ENCODE data around the gene MYO15B.

DNA sequence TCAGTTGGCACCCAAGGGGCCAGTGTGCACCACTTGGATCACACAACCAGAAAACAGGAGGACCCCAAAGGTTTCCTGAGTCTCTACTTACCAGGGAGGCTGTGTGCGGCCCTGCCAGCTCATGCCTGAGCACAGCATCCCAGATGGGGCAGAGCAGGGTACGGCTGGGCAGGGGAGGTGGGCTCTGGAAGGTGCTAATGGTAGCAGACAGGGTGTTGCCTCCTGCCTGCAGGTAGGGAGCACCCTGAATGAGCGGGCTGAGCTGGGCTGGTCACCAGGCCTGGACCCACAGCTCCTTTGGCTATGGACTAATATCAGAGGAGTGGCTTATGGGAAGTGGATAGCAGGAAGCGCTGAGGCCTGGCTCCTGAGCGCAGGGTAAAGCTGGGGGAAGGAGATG lies 64.7 kb downstream of the MYO15B start:
- no peak for TF ChIP-seq POLR2A (IDR thresholded peaks at IDR 0.05; ENCODE audit: low read depth, low read length)
- no peak for TF ChIP-seq CTCF (IDR thresholded peaks at IDR 0.05; ENCODE audit: extremely low read depth in 1 of 2, insufficient read depth in 1 of 2, low read depth in 1 of 2, low read length in 2 of 2)
- TF ChIP-seq, protein P1, sequence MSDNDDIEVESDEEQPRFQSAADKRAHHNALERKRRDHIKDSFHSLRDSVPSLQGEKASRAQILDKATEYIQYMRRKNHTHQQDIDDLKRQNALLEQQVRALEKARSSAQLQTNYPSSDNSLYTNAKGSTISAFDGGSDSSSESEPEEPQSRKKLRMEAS (IDR thresholded peaks at IDR 0.05; ENCODE audit: insufficient read depth, insufficient read length) = no peak
- TF ChIP-seq MYC (IDR thresholded peaks at IDR 0.05; ENCODE audit: low read depth, low read length) = no peak
- no peak for TF ChIP-seq JUN (IDR thresholded peaks at IDR 0.05; ENCODE audit: borderline replicate concordance, insufficient read depth, insufficient read length, low read depth)
- no peak for TF ChIP-seq POLR2AphosphoS5 (IDR thresholded peaks at IDR 0.05; ENCODE audit: insufficient read depth, low read depth, low read length)
- TF ChIP-seq EZH2 (IDR thresholded peaks at IDR 0.05; ENCODE audit: borderline replicate concordance, low read depth, low read length, severe bottlenecking) = no peak
- no peak for TF ChIP-seq GATA2 (IDR thresholded peaks at IDR 0.05; ENCODE audit: insufficient read depth, insufficient read length, low read depth, low read length)
- no peak for TF ChIP-seq FOS (IDR thresholded peaks at IDR 0.05; ENCODE audit: borderline replicate concordance, insufficient read depth, low read length)
